Measurements from ENCODE around the gene CREBZF. TPM values are rescaled to one million over a fixed set of nuclear protein-coding genes. Genes with fewer than 3 reads are reported as not detected.
A peak's percentile ranks its signal among the peaks of the same experiment; 100 is the strongest.

CREBZF gene
- total RNA-seq, 1 donor from 2014 or later: 31.0 TPM

DNA sequence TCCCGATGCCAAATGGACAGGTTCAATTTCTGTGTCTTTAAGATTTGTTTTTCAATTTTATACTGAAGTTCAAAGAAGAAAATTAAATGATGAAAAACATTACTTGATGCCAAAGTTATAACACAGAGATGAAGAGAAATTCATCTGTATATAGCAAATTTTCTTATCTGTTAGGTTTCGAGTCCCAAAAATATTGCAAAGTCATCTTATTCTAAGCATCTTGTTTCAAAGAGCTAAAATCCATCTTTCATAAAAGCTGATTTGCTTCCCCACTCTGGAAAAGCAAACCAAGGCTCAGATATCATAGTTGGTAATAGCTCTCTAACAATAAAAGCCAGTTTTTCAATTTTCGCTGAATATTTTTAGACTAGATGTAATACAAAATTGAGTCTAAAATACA is 40.0 kb upstream of the CREBZF start:
- no peaks in the 10 kb centered on the region for H3K79me2 ChIP-seq (ENCODE audit: insufficient read depth, low read length)
- no peak overlapping the region for H3K9ac ChIP-seq (ENCODE audit: low read length)
- no peaks in the 10 kb centered on the region for H3K27me3 Mint-ChIP-seq (ENCODE audit: low read depth, unreplicated experiment)
- H3K4me2 ChIP-seq (ENCODE audit: low read length): no peak overlapping the region
- H3K4me3 Mint-ChIP-seq (ENCODE audit: unreplicated experiment): no peak overlapping the region
- H2AFZ ChIP-seq (ENCODE audit: low read depth, low read length): no peak overlapping the region
- H3K36me3 Mint-ChIP-seq (ENCODE audit: low read depth, unreplicated experiment): peaks cover 2% of the 10 kb centered on the region
- no peaks in the 10 kb centered on the region for H3K27me3 ChIP-seq (ENCODE audit: insufficient read depth, low read length)
- no peak for DNase-seq (ENCODE audit: low read depth)
- H4K20me1 ChIP-seq (ENCODE audit: insufficient read depth, low read length): no peaks in the 10 kb centered on the region
- H3K9me3 ChIP-seq (ENCODE audit: insufficient read depth, low read depth, low read length): no peaks in the 10 kb centered on the region
- TF ChIP-seq, protein P1, sequence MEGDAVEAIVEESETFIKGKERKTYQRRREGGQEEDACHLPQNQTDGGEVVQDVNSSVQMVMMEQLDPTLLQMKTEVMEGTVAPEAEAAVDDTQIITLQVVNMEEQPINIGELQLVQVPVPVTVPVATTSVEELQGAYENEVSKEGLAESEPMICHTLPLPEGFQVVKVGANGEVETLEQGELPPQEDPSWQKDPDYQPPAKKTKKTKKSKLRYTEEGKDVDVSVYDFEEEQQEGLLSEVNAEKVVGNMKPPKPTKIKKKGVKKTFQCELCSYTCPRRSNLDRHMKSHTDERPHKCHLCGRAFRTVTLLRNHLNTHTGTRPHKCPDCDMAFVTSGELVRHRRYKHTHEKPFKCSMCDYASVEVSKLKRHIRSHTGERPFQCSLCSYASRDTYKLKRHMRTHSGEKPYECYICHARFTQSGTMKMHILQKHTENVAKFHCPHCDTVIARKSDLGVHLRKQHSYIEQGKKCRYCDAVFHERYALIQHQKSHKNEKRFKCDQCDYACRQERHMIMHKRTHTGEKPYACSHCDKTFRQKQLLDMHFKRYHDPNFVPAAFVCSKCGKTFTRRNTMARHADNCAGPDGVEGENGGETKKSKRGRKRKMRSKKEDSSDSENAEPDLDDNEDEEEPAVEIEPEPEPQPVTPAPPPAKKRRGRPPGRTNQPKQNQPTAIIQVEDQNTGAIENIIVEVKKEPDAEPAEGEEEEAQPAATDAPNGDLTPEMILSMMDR (IDR thresholded peaks at IDR 0.05; ENCODE audit: insufficient read depth, low read depth, low read length): no peak
- TF ChIP-seq EZH2 (IDR thresholded peaks at IDR 0.05; ENCODE audit: insufficient read depth, low read length): no peak
- no peak overlapping the region for H3K4me3 ChIP-seq (ENCODE audit: insufficient read depth, low read depth, low read length)
- no peaks in the 10 kb centered on the region for H3K9me3 Mint-ChIP-seq (ENCODE audit: unreplicated experiment)
- FAIRE-seq: peak; percentile 64
- H3K27ac Mint-ChIP-seq (ENCODE audit: unreplicated experiment): no peak overlapping the region
- no peaks in the 10 kb centered on the region for H3K36me3 ChIP-seq (ENCODE audit: insufficient read depth, low read length)
- H3K27ac ChIP-seq (ENCODE audit: low read depth, low read length): no peak overlapping the region
- H3K4me1 ChIP-seq (ENCODE audit: insufficient read depth, low read length): no peaks in the 10 kb centered on the region
- H3K4me1 Mint-ChIP-seq (ENCODE audit: low read depth, unreplicated experiment): peaks cover 5% of the 10 kb centered on the region

DNA sequence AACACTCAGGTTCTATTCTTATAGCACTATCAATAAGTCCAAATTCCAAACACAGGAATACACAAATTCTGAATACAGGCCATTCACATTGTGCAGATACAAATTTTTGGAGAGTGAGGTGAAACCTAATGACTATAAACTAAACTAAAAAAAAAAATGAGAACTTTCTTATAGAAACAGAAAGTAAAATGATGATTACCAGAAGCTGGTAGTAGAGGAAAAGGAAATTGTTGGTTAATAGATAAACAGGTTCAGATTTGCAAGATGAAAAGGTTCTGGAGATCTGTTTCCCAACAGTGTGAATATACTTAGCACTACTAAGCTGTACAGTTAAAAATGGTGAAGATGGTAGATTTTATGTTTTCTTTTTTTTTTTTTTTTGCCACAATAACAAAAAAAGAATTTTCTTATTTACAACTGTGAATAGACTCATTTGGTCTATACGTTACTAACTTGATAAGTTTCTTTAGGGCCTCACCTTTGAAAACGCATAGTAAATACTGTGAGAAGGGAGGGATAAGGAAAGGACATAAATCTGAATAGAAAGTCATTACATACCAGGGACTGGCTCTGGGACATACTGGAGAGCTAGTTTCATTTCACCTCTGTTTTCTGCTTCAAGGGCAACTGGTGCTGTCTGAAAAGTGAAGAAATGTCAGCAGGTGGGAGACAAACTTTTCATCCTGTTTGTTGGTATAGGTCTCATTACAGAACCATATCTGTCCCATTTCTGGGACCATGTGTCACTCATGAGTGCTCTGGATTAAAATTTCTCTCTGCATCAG is 35.2 kb upstream of the CREBZF start:
- no peak for DNase-seq (ENCODE audit: low read depth)
- Mint-ChIP-seq H3K9me3 (ENCODE audit: unreplicated experiment) (peaks cover 2% of the 10 kb centered on the region), H3K27me3 (ENCODE audit: low read depth, unreplicated experiment) (no peaks in the 10 kb centered on the region), H3K27ac (ENCODE audit: unreplicated experiment) (no peak overlapping the region), H3K4me3 (ENCODE audit: unreplicated experiment) (no peak overlapping the region), H3K4me1 (ENCODE audit: low read depth, unreplicated experiment) (peaks cover 2% of the 10 kb centered on the region), H3K36me3 (ENCODE audit: low read depth, unreplicated experiment) (peaks cover 12% of the 10 kb centered on the region)
- H4K20me1 ChIP-seq (ENCODE audit: insufficient read depth, low read length): no peaks in the 10 kb centered on the region
- H2AFZ ChIP-seq (ENCODE audit: low read depth, low read length): no peak overlapping the region
- no peaks in the 10 kb centered on the region for H3K9me3 ChIP-seq (ENCODE audit: insufficient read depth, low read depth, low read length)
- no peaks in the 10 kb centered on the region for H3K4me1 ChIP-seq (ENCODE audit: insufficient read depth, low read length)
- no peak overlapping the region for H3K4me3 ChIP-seq (ENCODE audit: insufficient read depth, low read depth, low read length)
- H3K9ac ChIP-seq (ENCODE audit: low read length): no peak overlapping the region
- H3K36me3 ChIP-seq (ENCODE audit: insufficient read depth, low read length): no peaks in the 10 kb centered on the region
- H3K27me3 ChIP-seq (ENCODE audit: insufficient read depth, low read length): no peaks in the 10 kb centered on the region
- H3K27ac ChIP-seq (ENCODE audit: low read depth, low read length): no peak overlapping the region
- H3K79me2 ChIP-seq (ENCODE audit: insufficient read depth, low read length): no peaks in the 10 kb centered on the region
- FAIRE-seq: no peak
- TF ChIP-seq EZH2 (IDR thresholded peaks at IDR 0.05; ENCODE audit: insufficient read depth, low read length): no peak
- TF ChIP-seq, protein P1 (IDR thresholded peaks at IDR 0.05; ENCODE audit: insufficient read depth, low read depth, low read length): no peak
- no peak overlapping the region for H3K4me2 ChIP-seq (ENCODE audit: low read length)

DNA sequence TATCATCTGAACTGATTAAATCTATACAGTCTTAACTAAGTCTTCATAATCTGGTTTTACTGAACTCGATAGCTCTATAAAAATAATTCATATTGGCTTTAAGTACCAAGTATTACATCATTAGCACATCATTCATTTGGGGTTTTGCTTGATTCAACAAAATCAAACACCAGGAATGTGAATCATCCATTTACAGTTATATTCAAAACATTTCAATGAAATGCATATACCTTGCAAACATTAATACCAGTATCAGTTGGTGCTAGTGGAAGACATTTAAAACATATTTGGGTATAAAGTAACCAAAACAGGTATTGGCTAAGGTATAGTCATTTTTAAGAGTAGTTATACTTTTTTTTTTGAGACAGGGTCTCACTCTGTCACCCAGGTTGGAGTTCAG is 33.3 kb upstream of the CREBZF start:
- H3K27me3 ChIP-seq (ENCODE audit: insufficient read depth, low read length): no peaks in the 10 kb centered on the region
- no peak overlapping the region for H3K4me3 Mint-ChIP-seq (ENCODE audit: unreplicated experiment)
- peaks cover 12% of the 10 kb centered on the region for H3K36me3 Mint-ChIP-seq (ENCODE audit: low read depth, unreplicated experiment)
- H3K4me2 ChIP-seq (ENCODE audit: low read length): no peak overlapping the region
- H3K79me2 ChIP-seq (ENCODE audit: insufficient read depth, low read length): no peaks in the 10 kb centered on the region
- peaks cover 5% of the 10 kb centered on the region for H3K4me1 Mint-ChIP-seq (ENCODE audit: low read depth, unreplicated experiment)
- DNase-seq (ENCODE audit: low read depth) (no peak), FAIRE-seq (no peak)
- no peak overlapping the region for H3K27ac ChIP-seq (ENCODE audit: low read depth, low read length)
- peaks cover 2% of the 10 kb centered on the region for H3K9me3 Mint-ChIP-seq (ENCODE audit: unreplicated experiment)
- H4K20me1 ChIP-seq (ENCODE audit: insufficient read depth, low read length): no peaks in the 10 kb centered on the region
- H3K9me3 ChIP-seq (ENCODE audit: insufficient read depth, low read depth, low read length): no peaks in the 10 kb centered on the region
- no peaks in the 10 kb centered on the region for H3K36me3 ChIP-seq (ENCODE audit: insufficient read depth, low read length)
- H3K4me1 ChIP-seq (ENCODE audit: insufficient read depth, low read length): no peaks in the 10 kb centered on the region
- no peak overlapping the region for H3K4me3 ChIP-seq (ENCODE audit: insufficient read depth, low read depth, low read length)
- H3K9ac ChIP-seq (ENCODE audit: low read length): no peak overlapping the region
- no peak overlapping the region for H2AFZ ChIP-seq (ENCODE audit: low read depth, low read length)
- no peak for TF ChIP-seq EZH2 (IDR thresholded peaks at IDR 0.05; ENCODE audit: insufficient read depth, low read length)
- TF ChIP-seq, protein P1 (IDR thresholded peaks at IDR 0.05; ENCODE audit: insufficient read depth, low read depth, low read length): no peak
- H3K27me3 Mint-ChIP-seq (ENCODE audit: low read depth, unreplicated experiment): no peaks in the 10 kb centered on the region
- H3K27ac Mint-ChIP-seq (ENCODE audit: unreplicated experiment): no peak overlapping the region
